B cell (primary cell): ENCODE results near the gene XIRP2.

Source experiments
- CTCF ChIP-seq: fragments of 200-600 bp; IDR thresholded peaks from one replicate; pipeline ENCODE4 v1.8.0; 2022; ENCODE audit warnings: antibody characterized with exemption, mild to moderate bottlenecking
- EZH2 ChIP-seq: IDR thresholded peaks from 2 replicates; pipeline ENCODE4 v1.6.1; 2012; ENCODE audit warnings: borderline replicate concordance, low read depth, mild to moderate bottlenecking, moderate library complexity, low read length; ENCODE audit not compliant: insufficient read depth, poor library complexity, severe bottlenecking

- no peak for TF ChIP-seq CTCF
- TF ChIP-seq EZH2 = no peak
These were observed 43.8 kb downstream of the XIRP2 start for GRCh38 chr2:166932032-166932431.
